GM18526 (cell line): ENCODE data around the gene CLIC1.

ENCODE experiments used
- POLR2A ChIP-seq: IDR thresholded peaks from 3 replicates; pipeline ENCODE4 v1.6.1; 2011; ENCODE audit not compliant: insufficient read length; ENCODE audit errors: extremely low read depth

CLIC1 gene

GRCh38 chr6:31736021-31736767, at the start of gene CLIC1:
TSS of gene CLIC1 (minus strand) at chr6:31736530. CDS start at chr6:31736300, 230 bp downstream.
- peak; percentile 88 for TF ChIP-seq POLR2A

DNA sequence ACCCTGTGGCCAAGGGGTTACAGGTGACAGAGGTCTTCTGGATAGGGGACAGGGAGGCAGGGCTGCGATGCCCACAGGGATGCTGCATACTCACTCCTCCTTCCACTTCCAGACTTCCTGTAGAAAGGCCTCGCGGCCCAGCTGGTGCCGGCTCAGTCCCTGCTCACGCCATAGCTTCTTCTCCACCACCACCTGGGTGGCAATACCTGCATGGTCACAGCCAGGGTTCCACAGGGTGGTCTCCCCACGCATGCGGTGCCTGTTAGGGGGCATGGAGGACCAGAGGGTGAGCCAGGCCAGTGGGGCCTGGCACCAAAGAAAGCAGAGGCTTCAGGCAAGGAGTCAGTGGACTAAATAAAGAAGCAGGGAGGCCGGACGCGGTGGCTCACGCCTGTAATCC, 49.1 kb upstream of the CLIC1 start:
- no peak for TF ChIP-seq POLR2A

DNA sequence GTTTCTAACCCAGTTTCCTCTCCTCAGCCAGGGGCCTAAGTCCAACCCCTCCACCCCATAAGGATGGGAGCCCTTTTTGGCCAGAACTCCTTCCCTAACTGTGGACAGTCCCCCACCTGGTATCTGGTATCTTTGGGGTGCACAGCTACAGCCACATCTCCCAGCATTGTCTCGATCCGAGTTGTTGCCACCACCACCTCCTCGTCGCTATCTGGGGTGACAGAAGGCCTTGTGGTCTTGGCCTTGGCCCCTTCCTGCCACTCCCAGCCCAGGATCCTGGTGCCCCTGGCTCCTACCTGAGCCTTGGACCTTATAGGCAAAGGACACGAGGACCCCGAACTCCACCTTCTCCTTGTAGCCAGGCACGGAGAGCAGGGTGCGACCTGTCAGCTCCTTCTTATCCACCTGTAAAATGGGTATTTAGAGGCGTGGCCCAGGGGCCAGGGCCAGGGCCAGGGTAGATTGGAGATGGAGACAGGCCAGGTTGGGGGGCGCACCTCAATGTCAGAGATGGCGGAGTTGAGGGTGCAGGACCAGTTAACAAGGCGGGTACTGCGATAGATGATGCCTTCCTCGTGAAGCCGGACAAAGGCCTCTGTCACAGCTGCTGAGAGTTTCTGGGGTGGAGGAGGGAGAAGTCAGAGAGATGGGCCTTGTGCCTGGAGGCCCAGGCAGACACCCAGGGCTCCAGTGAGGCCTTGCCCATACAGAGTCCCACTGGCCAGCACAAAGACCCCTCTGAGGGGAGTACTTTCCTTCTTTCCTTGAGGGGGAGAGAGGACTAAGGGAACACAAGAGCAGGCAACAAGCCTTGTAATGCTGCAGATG, 48.0 kb upstream of the CLIC1 start:
- no peak for TF ChIP-seq POLR2A

DNA sequence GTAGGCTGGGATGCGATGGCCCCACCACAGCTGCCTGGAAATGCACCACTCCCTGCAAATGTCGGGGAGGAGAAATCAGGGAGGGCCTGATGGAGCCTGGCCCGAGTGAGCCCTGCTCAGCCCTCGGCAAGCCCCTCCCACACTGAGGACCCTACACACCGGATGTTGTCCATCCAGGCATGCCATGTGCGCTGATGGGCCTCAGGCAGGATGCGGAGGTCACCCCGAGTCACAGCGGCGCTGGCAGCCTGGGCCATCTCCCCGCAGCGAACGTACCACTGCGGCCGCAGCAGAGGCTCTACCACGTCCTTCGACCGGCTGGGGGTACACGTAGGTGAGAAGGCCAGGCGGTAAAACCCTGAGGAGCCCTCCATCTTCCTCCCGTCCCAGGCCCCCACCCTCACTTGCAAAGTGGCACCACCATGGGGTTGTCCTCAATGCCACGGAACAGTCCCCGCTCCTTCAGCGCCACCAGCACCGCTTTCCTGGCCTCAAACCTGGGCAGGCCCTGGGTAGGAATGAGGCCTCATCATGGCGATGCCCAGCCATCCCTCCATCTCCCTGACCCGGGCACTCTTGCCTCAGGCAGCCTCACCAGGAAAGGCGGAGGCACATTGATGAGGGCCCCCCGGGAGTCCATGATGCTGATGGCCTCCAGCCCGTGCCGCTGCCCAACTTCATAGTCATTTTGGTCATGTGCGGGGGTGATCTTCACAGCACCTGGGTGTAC, 46.0 kb upstream of the CLIC1 start:
- TF ChIP-seq POLR2A: no peak

DNA sequence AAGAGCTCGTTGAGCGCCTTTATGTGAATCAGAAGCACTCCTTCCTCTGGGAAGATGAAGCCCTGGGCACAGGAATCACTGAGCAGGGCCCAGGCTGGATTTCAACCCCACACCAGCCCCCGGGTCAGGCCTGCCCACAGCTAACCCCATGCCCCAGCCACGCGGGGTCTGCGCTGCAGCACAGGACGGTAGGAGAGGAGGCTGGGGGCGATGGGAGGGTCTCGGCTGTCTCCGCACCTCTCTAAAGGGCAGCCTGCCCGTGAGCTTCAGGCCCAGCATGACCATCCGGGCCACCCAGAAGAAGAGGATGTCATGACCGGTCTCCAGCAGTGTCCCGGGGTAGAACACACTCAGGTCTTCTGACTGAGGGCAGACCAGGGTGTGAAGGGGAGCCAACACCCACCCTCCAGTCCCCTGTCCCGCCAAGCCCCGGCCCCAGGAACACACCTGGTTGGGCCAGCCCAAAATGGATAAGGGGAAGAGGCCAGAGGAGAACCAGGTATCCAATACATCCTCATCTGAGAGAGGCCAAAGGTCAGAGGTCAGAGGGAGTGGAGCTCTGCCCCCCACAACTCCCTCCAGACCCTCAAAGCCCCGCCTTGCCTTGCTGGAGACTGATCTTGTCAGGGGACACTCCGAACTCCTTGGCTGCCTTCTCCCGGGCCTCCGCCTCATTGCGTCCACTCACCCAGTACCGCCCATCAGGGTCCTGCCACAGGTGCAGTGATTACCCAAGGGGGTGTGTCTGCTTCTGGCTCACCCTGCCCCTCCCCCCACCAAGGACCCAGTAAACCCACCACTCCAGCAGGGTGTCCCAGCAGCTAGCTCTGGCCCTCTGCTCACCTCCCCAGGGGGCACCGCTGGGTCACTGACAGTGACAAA, 45.2 kb upstream of the CLIC1 start:
- no peak for TF ChIP-seq POLR2A

- TF ChIP-seq POLR2A: no peak
These were observed 44.3 kb upstream of the CLIC1 start for GRCh38 chr6:31780507-31781243.

DNA sequence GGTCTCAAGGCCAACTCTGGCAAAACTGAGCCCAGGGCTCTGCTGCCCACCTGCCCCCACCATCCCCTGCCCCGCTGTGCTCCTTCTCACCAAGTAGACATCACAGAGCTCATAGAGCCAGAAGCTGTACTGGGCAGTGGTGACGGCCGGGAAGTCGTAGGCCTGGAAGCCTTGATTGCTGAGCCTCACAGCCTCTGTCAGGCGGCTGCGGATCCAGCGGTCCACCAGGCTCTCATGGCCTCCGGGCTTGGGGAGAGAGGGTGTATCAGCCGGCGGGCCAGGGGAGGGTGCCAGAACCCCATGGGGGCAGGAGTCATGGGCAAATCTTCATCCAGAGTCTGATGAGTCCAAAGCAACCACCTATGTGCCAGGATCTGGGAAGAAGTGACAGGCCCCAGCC, 43.6 kb upstream of the CLIC1 start:
- TF ChIP-seq POLR2A: no peak

DNA sequence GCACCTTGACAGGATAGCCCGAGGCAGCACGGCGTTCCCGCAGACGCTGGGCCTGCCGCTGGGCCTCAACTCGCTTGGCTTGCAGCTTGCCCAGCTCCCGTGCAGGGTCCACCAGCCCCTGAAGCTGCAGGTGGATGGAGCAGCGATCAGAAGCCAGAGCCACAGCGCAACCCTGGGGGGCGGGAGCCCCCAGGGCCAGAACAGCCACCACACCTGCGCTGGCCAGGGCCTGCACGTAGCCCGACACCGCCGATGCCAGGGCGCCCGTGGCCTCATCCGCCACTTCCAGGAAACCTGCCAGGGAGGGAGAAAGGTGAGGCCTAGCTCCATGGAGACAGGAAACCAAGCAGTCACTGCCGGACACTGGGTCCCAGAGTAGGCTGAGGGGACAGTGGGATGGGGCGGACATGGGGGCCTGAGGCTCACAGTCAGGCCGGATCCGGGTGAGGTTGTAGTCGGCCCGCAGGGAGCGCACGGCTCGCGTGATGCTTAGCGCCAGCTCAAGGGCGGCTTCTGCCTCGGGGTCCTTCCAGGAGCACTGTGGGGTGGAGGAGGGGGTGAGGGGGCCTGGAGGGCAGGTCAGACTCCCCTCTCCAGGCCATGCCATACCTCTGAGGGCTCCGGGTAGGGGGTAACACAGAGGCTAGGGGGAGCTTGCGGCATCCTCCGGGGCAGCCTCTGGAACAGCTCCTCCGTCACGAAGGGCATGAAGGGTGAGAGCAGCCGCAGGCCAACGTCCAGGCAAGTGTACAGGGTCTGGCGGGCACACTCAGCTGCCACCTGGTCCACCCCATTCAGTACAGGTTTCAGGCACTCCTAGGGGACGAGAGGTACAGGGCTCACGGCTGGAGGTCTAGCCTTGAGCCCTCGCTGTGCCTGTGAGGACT, 42.9 kb upstream of the CLIC1 start:
- TF ChIP-seq POLR2A: no peak

- no peak for TF ChIP-seq POLR2A
These were observed 41.9 kb upstream of the CLIC1 start for GRCh38 chr6:31778193-31778592.

GRCh38 chr6:31777667-31778050, 41.3 kb upstream of the CLIC1 start:
- no peak for TF ChIP-seq POLR2A

GRCh38 chr6:31776989-31777666, 40.8 kb upstream of the CLIC1 start, which contains the start of gene VWA7:
TSS of gene VWA7 (minus strand) at chr6:31777328. CDS start at chr6:31776779, 549 bp downstream.
- TF ChIP-seq POLR2A: no peak

- TF ChIP-seq POLR2A: no peak
These were observed 40.2 kb upstream of the CLIC1 start for GRCh38 chr6:31776485-31776988.
